ENCODE measurements around the gene SLC9A5. TPM values are rescaled to one million over a fixed set of nuclear protein-coding genes. Genes with fewer than 3 reads are reported as not detected.
A peak's percentile ranks its signal among the peaks of the same experiment; 100 is the strongest.

The SLC9A5 gene
- total RNA-seq, 3 donors from 2014 or later: 1.7 to 2.6 (median 1.9) TPM

DNA sequence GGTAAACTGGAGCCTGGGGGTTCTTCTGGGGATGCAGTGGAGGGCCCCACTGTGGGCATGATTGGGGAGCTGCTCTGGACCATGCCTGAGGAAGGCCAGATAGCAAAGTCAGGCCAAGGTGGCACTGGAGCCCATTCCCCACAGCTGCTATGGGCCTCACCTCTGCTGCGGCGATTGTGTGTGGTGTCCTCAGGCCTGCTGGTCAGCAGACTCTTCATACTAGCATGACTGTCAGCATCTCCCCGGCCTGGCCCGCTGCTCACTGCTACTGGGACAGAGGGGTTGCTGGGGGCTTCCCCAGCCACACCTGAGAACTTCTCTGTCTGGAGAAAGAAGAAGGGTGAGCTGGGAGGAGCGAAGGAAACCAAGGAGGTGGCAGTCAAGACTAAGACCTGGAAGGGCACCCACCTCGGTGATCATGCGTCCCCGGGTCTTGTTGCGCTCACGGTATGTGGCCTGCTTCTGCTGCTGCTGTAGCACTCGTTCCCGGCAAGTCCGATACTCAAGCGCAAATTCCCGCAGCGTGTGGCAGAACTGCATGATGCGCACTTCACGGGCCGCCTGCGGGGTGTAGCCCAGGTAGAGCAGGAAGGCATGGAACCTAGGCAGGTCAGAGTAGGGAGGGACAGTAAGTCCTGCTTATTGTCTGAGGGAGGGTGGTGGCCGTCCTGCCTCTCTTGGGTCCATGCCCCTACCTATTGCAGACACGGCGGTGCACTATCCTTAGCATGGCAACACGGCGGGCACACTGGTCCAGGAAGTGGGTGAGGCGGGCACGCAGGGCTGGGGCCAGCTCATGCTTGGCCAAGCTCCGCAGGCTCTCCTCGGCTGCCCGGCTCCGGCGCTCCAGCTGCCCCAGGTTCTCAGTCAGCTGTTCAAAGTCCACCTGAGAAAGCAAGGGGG lies 18.6 kb upstream of the SLC9A5 start:
- intact Hi-C loops (cut with DNase I, micrococcal nuclease): no loop called here
- DNase-seq (peak in 2 of 3 donors; percentile 34 to 51), ATAC-seq (no peak)
- no peaks in the 10 kb centered on the region for H3K9me3 ChIP-seq
- peaks cover 8% of the 10 kb centered on the region for H3K4me1 ChIP-seq (ENCODE audit: low read depth)
- TF ChIP-seq, protein P1, sequence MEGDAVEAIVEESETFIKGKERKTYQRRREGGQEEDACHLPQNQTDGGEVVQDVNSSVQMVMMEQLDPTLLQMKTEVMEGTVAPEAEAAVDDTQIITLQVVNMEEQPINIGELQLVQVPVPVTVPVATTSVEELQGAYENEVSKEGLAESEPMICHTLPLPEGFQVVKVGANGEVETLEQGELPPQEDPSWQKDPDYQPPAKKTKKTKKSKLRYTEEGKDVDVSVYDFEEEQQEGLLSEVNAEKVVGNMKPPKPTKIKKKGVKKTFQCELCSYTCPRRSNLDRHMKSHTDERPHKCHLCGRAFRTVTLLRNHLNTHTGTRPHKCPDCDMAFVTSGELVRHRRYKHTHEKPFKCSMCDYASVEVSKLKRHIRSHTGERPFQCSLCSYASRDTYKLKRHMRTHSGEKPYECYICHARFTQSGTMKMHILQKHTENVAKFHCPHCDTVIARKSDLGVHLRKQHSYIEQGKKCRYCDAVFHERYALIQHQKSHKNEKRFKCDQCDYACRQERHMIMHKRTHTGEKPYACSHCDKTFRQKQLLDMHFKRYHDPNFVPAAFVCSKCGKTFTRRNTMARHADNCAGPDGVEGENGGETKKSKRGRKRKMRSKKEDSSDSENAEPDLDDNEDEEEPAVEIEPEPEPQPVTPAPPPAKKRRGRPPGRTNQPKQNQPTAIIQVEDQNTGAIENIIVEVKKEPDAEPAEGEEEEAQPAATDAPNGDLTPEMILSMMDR (IDR thresholded peaks at IDR 0.05): no peak
- peaks cover 4% of the 10 kb centered on the region for H3K36me3 ChIP-seq (ENCODE audit: low read depth)
- H3K4me3 ChIP-seq: no peak overlapping the region

DNA sequence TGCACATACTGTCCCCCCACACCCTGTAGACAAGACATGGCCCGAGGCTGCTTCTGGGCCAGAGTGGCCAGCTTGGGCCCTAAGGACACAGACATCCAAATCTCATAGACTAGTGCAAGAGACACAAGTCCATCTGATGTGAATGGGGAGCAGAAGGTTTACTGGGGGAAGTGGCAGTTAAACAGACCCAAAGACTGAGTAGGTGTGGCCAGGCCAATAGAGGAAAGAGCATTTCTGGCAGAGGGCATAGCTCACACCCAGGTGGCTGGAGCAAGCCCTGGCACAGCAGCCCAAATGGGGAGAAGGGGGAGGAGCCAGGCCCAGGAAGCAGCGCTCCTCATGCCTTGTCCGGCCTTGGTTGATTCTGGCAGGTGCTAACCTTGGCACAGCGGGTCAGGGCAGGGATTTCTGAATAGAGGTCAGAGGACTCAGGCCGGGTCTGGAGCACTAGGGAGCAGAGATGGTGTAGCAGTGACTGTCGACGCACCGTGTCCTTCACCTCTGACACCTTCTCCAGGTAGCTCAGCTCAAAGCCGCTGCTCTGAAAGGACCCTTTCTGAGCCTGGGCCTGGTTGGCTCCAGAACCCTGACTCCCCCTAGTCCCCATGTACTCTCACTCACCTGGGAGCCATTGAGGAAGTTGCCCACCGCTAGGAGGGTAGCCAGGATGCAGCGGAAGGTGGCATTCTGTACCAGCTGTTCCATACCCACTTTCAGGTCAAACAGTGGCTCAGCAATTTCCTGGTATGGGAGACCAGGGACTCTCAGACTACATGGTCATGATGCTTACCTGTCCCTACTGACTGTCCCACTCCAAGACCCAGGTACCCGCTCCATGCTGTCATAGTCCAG lies 17.7 kb upstream of the SLC9A5 start:
- intact Hi-C loops (cut with DNase I, micrococcal nuclease): no loop called here
- ATAC-seq (no peak), DNase-seq (peak in 2 of 3 donors; percentile 17 to 42)
- TF ChIP-seq, protein P1 (IDR thresholded peaks at IDR 0.05): no peak
- Histone ChIP-seq H3K4me3 (no peak overlapping the region), H3K9me3 (no peaks in the 10 kb centered on the region), H3K4me1 (ENCODE audit: low read depth) (peaks cover 8% of the 10 kb centered on the region), H3K36me3 (ENCODE audit: low read depth) (peaks cover 4% of the 10 kb centered on the region)

DNA sequence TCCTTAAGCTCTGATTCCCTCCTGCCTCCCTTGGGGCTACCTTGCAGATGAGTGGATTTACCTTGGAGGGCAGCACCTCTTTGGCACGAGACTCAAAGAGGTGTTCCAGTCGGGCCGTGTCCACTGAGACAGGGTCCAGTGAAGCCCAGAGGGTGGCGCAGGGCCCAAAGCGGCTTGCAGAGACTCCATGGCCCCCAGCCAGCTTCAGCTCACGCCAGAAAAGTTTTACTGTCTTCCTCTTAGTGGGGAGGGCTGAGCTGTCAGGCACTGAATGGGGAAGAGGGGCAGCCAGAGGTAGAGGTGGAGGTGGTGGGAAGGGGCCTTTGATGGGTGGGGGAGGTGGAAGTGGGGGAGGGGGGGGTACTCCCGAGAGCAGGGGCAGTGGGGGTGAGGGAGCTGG lies 15.2 kb upstream of the SLC9A5 start:
- H3K4me1 ChIP-seq (ENCODE audit: low read depth): no peaks in the 10 kb centered on the region
- no peak overlapping the region for H3K4me3 ChIP-seq
- no peaks in the 10 kb centered on the region for H3K9me3 ChIP-seq
- peak in 2 of 3 donors; percentile 24 to 41 for DNase-seq
- no peak for ATAC-seq
- TF ChIP-seq, protein P1 (IDR thresholded peaks at IDR 0.05): no peak
- peaks cover 8% of the 10 kb centered on the region for H3K36me3 ChIP-seq (ENCODE audit: low read depth)
- intact Hi-C loops (cut with DNase I, micrococcal nuclease): no loop called here

DNA sequence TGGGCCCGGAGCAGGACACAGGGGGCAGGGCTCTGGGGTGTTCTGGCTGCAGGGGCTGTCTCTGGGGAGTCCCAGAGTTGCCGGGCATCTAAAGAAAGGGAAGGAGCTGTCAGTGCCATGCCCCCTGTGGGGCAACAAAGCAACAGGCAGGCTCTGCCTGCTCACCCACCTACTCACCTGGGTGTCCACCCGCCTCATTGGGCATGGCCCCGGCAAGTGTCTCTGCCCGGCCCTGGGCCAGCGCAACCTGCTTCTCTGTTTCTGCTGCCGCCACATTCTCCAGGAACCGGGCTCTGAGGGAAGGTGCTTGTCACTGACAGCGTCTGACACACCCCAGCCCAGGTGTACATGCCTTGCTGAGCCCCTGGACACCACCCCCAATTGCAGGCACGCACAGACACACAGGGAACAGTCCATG lies 14.6 kb upstream of the SLC9A5 start:
- Histone ChIP-seq H3K9me3 (no peaks in the 10 kb centered on the region), H3K4me3 (no peak overlapping the region), H3K4me1 (ENCODE audit: low read depth) (no peaks in the 10 kb centered on the region), H3K36me3 (ENCODE audit: low read depth) (peaks cover 8% of the 10 kb centered on the region)
- intact Hi-C loops (cut with DNase I, micrococcal nuclease): no loop called here
- TF ChIP-seq, protein P1 (IDR thresholded peaks at IDR 0.05): no peak
- DNase-seq (peak in 2 of 3 donors; percentile 23 to 45), ATAC-seq (no peak)

DNA sequence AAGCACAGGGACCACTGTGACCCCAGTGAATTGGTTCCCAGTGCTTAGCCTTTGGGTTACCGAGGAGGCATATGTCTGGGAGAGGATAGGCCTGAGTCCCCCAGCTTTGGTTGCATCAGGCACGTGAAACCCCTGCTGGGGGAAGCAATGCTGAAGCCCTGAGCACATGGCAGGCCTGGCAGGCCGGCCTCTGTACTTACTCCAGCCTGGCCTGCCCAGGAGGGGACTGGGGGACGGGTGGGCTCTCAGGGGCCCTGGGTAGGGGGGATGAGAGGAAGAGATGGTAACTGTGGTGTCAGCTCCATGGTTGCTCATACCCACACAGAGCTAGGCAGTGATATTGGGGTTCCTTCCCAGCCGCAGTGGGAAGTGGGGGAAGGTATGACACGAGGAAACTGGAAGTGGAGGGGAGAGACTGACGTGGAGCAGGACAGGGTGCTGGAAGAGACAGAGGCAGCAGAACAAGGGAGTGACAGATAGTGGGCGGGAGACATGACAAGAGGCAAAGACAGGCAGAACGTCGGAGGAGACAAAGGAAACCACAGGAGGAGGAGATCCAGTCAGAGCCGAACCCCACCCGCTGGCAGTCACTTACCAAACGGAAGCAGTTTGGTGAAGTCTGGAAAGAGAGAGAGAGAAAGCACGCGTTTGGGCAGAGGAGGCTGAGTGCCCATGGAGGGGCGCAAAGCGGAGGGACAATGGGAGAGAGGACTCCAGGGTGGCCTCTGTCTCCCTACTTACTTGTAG lies 12.8 kb upstream of the SLC9A5 start:
- peak in 2 of 3 donors; percentile 18 to 34 for DNase-seq
- Histone ChIP-seq H3K9me3 (no peaks in the 10 kb centered on the region), H3K4me3 (no peak overlapping the region), H3K36me3 (ENCODE audit: low read depth) (peaks cover 8% of the 10 kb centered on the region), H3K4me1 (ENCODE audit: low read depth) (peaks cover 9% of the 10 kb centered on the region)
- no peak for ATAC-seq
- intact Hi-C loops (cut with DNase I, micrococcal nuclease): no loop called here
- TF ChIP-seq, protein P1 (IDR thresholded peaks at IDR 0.05): no peak

All from mucosa of descending colon (tissue), 3 donors.